Measurements from ENCODE around the gene DNAJC7. TPM values are rescaled to one million over a fixed set of nuclear protein-coding genes. Genes with fewer than 3 reads are reported as not detected.

Gene DNAJC7, protein sequence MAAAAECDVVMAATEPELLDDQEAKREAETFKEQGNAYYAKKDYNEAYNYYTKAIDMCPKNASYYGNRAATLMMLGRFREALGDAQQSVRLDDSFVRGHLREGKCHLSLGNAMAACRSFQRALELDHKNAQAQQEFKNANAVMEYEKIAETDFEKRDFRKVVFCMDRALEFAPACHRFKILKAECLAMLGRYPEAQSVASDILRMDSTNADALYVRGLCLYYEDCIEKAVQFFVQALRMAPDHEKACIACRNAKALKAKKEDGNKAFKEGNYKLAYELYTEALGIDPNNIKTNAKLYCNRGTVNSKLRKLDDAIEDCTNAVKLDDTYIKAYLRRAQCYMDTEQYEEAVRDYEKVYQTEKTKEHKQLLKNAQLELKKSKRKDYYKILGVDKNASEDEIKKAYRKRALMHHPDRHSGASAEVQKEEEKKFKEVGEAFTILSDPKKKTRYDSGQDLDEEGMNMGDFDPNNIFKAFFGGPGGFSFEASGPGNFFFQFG
- total RNA-seq = 10 to 100 TPM; 48.8 to 85.5 (median 63.7) TPM

DNA sequence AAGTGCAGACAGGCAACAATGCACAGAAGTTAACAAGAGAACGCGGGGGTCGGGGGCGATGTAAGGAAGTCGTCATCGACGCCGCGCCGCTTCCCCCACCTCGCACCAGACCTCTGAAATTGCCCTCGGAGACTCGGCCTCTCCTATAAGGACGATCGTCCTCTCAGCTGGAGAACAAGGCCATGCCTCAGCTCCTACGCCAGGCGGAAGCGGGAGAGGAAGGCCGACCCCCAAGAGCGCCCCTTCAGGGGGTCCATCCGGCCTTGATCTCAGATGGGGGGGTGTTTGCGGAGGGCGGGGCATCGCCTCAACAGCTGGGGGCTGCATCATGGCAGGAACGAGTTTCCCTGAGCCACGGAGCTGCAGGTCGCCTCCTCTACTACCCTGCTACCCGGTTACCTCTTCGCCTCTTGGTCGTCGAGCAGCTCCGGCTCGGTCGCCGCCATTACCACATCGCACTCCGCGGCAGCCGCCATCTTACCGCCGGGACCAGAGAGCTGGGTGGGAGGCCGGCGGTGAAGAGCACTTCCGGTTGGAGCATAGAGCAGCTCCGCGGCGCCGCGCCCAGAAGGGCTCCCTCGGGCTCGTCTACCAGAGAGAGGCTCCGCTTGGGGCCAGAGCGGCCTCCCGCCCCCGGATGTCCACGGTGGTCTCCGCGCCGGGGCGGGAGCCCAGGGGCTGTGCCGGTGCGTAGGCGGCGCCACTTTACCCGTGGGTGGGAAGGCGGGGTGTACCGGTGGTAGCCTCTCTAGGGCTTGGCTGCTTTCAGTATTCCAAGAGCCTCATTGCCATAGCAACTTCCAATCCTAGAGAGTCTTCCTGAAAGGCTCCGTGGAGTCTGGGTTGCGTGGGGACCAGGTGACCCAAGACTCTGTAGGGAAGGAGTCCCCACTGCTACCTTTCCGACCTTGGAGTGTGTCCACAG lies at the start of gene DNAJC7:
Gene DNAJC7 (minus strand): TSS at position 499 of the 925 bp plus-strand sequence. CDS start 23 bp downstream, at position 476.
- H3K4me3 ChIP-seq (ENCODE audit: low read depth, poor library complexity, severe bottlenecking) = peak within 1 kb of the TSS; percentile 91
- peak; percentile 86 to 98 for DNase-seq (ENCODE audit: low spot score in 2 of 2)
- peak in 1 of 2 donors; percentile 60 for TF ChIP-seq POLR2A (IDR thresholded peaks at IDR 0.05)
- TF ChIP-seq, protein P1, sequence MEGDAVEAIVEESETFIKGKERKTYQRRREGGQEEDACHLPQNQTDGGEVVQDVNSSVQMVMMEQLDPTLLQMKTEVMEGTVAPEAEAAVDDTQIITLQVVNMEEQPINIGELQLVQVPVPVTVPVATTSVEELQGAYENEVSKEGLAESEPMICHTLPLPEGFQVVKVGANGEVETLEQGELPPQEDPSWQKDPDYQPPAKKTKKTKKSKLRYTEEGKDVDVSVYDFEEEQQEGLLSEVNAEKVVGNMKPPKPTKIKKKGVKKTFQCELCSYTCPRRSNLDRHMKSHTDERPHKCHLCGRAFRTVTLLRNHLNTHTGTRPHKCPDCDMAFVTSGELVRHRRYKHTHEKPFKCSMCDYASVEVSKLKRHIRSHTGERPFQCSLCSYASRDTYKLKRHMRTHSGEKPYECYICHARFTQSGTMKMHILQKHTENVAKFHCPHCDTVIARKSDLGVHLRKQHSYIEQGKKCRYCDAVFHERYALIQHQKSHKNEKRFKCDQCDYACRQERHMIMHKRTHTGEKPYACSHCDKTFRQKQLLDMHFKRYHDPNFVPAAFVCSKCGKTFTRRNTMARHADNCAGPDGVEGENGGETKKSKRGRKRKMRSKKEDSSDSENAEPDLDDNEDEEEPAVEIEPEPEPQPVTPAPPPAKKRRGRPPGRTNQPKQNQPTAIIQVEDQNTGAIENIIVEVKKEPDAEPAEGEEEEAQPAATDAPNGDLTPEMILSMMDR (IDR thresholded peaks at IDR 0.05) = no peak
- intact Hi-C loops (cut with DNase I; ENCODE audit: low total_unique reads) = no loop called here
- WGBS, 2 donors = 0 to 1% methylated on average over 48 to 62 of the region's 70 CpGs

DNA sequence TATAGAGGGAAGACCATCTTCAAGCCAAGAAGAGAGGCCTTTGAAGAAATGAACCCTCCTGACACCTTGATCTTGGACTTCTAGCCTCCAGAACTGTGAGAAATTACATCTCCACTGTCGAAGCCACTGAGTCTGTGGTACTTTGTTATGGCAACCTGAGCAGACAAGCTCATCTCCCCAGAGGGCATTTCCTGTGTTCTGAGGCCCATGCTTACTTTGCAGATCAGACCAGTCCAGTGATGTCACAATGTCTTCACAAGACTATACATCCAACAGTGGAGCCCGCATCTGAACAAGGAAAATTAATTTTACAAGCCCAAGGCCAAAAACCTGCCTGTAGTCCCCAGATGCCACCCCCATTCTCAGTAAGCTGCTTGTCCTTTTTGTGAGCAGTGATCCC lies 48.0 kb upstream of the DNAJC7 start:
- no peak overlapping the region for H3K4me3 ChIP-seq (ENCODE audit: low read depth, poor library complexity, severe bottlenecking)
- 73 to 78% methylated on average over 2 of the region's 2 CpGs for WGBS, 2 donors
- intact Hi-C loops (cut with DNase I; ENCODE audit: low total_unique reads) = loop anchor here (5.0 kb wide), 1 partner anchor 52 kb away; no protein-coding TSS in a partner anchor
- TF ChIP-seq, protein P1 (IDR thresholded peaks at IDR 0.05) = no peak
- TF ChIP-seq POLR2A (IDR thresholded peaks at IDR 0.05) = no peak
- no peak for DNase-seq (ENCODE audit: low spot score in 2 of 2)

DNA sequence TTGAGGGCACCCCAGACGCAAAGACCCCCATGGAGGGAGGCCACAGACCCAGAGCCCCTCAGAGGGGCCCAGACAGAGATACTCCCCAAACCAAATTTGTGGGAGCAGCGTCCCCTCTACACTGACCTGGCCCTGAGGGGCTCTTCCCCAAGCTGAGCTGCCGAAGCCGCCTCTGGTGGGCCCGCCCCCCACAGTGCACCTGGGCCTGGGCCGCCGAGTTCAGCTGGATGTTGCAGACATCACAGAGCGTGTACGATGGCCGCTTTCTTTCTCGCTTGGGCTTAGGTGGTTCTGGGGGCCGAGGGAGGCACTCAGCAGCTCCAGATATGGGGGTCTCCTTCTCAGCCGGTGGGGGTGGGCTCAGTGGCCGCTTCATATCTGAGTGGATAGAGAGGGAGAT lies 45.4 kb upstream of the DNAJC7 start:
- no peak for DNase-seq (ENCODE audit: low spot score in 2 of 2)
- intact Hi-C loops (cut with DNase I; ENCODE audit: low total_unique reads) = no loop called here
- 88 to 91% methylated on average over 14 of the region's 14 CpGs for WGBS, 2 donors
- H3K4me3 ChIP-seq (ENCODE audit: low read depth, poor library complexity, severe bottlenecking) = no peak overlapping the region
- TF ChIP-seq, protein P1 (IDR thresholded peaks at IDR 0.05) = no peak
- no peak for TF ChIP-seq POLR2A (IDR thresholded peaks at IDR 0.05)

DNA sequence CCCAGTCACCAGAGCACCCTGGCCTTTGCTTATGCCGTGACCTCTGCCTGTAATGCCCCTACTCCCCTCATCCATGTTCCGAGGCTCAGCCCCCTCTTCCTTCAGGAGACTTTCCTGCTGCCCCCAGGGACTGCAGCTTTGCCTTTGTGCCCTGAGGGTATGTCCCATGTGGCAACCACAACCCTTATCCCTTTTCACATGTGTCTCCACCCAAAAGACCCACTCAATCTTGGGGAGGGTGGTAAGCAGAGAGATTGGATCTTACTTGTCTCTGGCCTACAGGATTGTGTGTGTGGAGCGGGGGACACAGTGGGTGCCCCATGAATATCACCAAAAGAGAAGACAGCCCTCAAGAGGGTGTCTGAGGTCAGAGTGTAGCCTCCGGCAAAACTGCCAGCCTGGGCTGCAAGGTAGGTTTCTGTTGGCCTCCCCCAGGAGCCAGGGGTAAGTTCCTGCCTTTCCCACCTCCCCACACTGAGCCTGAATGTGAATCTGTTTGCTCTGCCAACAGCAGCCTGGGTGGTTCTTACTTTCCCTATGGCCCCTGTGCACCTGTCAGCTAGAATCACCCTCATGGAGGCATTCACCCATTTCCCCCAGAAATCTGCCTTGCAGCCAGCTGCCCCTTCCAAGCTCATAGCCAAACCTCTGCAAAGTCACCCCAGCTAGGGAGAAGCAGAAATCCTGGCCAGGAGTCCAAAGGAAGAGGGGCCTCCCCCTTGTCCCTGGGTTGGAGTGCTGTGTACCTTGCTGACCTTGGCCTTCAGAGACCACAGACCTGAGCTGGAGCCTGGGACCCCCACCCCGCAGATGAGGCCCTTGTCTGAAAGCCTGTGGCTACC lies 44.6 kb upstream of the DNAJC7 start:
- intact Hi-C loops (cut with DNase I; ENCODE audit: low total_unique reads) = no loop called here
- H3K4me3 ChIP-seq (ENCODE audit: low read depth, poor library complexity, severe bottlenecking) = no peak overlapping the region
- no peak for DNase-seq (ENCODE audit: low spot score in 2 of 2)
- WGBS, 2 donors = 69 to 75% methylated on average over 5 of the region's 5 CpGs
- TF ChIP-seq, protein P1 (IDR thresholded peaks at IDR 0.05) = no peak
- no peak for TF ChIP-seq POLR2A (IDR thresholded peaks at IDR 0.05)

DNA sequence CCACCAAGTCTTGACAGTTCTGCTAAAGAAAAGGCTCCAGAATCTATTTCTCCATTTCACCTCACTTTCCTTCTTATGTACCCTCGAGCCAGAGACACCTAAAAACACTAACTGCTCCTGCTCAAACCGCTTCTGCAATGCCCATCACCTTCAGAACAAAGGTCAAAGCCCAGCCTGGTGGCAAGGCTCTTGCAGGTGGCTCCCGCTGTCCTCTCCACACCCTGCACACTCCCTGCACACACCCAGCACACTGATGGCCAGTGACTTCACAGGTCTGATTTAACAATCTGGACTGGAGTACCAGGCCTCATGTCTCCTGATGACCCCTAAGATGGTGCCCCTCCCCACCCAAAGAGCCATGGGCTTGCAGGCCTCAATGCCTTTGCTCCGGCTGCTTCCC lies 43.0 kb upstream of the DNAJC7 start:
- WGBS, 2 donors = 88 to 89% methylated on average over 4 of the region's 4 CpGs
- TF ChIP-seq, protein P1 (IDR thresholded peaks at IDR 0.05) = no peak
- TF ChIP-seq POLR2A (IDR thresholded peaks at IDR 0.05) = no peak
- no peak overlapping the region for H3K4me3 ChIP-seq (ENCODE audit: low read depth, poor library complexity, severe bottlenecking)
- DNase-seq (ENCODE audit: low spot score in 2 of 2) = no peak
- intact Hi-C loops (cut with DNase I; ENCODE audit: low total_unique reads) = no loop called here

Data from lower leg skin (tissue), 4 donors.